ENCODE results near the gene ID4. TPM values are rescaled to one million over a fixed set of nuclear protein-coding genes. Genes with fewer than 3 reads are reported as not detected.

The ID4 gene
- total RNA-seq, 1 experiment from 2014 or later: 0.10 TPM

DNA sequence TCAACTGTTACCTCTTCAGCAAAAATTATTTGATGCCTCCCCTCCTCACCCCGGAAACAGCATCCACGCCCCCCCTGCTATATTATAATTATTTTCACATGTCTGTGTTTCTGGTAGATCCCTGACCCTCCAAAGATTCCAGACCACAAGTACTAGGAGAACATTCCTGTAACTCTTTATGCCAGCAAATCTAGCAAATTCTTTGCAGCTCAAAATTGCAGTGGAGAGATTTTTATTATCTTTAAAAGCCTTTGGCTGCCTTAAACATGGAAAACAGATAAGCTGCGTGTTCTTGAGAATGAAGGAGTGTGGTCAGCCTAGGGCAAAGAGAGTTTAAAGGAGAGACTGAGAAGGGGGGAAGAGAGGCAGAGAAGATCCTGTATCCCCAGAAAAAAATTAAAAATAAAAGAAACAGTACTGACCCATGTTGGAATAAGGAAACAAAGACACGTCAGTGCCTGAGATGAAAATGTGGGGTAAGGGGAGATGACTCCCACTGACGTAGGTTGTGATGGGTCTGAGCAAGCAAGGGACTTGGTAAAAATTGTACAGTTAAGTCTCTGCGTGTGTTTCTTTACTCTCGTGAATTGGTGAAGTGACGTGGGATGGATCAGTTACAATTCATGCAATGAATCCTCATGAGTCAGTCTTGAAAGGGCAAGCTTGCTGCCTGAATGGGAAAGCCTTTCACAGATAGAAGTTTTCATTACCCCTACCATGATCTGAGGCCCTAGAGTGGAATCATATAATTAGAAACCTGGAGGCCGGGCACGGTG is 8.3 kb downstream of the ID4 start:
- ATAC-seq: no peak
- Histone ChIP-seq H3K27ac (ENCODE audit: low read depth, low read length) (no peak overlapping the region), H3K4me1 (ENCODE audit: control insufficient read depth in 1 of 2, insufficient read depth in 2 of 2, low read length in 2 of 2) (peaks cover 0 to 3% of the 10 kb centered on the region in 2 experiments; a peak in 1 of 4 replicates), H3K9ac (ENCODE audit: low read length) (no peak overlapping the region), H3K27me3 (ENCODE audit: insufficient read depth, low read length) (no peaks in the 10 kb centered on the region), H3K4me3 (replicated peaks in 1 of 2; ENCODE audit: low read depth in 1 of 2, low read length in 2 of 2) (no peak overlapping the region), H3K79me2 (ENCODE audit: insufficient read depth, low read length) (no peaks in the 10 kb centered on the region), H2AFZ (ENCODE audit: low read depth, low read length, poor library complexity, severe bottlenecking) (no peak overlapping the region), H3K9me3 (ENCODE audit: control insufficient read depth in 1 of 2, insufficient read depth in 1 of 2, low read depth in 1 of 2, low read length in 2 of 2) (no peaks in the 10 kb centered on the region), H4K20me1 (ENCODE audit: insufficient read depth) (no peaks in the 10 kb centered on the region), H3K36me3 (ENCODE audit: control insufficient read depth in 1 of 2, insufficient read depth in 2 of 2, low read length in 2 of 2) (no peaks in the 10 kb centered on the region), H3K4me2 (ENCODE audit: low read length) (no peak overlapping the region), H3K9me2 (ENCODE audit: insufficient read depth) (no peaks in the 10 kb centered on the region)
- POLR2A ChIA-PET: no interaction called here
- DNase-seq (ENCODE audit: low read depth, low spot score): no peak
- TF ChIP-seq, protein P1, sequence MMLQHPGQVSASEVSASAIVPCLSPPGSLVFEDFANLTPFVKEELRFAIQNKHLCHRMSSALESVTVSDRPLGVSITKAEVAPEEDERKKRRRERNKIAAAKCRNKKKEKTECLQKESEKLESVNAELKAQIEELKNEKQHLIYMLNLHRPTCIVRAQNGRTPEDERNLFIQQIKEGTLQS (IDR thresholded peaks at IDR 0.05): no peak
- no peak for TF ChIP-seq EZH2phosphoT487 (IDR thresholded peaks at IDR 0.05; ENCODE audit: borderline replicate concordance)
- TF ChIP-seq, protein P2, sequence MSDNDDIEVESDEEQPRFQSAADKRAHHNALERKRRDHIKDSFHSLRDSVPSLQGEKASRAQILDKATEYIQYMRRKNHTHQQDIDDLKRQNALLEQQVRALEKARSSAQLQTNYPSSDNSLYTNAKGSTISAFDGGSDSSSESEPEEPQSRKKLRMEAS (IDR thresholded peaks at IDR 0.05): no peak
- no peak for TF ChIP-seq POLR2A (IDR thresholded peaks at IDR 0.05; ENCODE audit: borderline replicate concordance, extremely low read depth, insufficient read depth, insufficient read length)
- TF ChIP-seq EZH2 (IDR thresholded peaks at IDR 0.05): no peak
- no peak for TF ChIP-seq TCF7L2 (IDR thresholded peaks at IDR 0.05; ENCODE audit: borderline replicate concordance, extremely low read depth, insufficient read depth, insufficient read length)
- intact Hi-C loops (cut with micrococcal nuclease): no loop called here
- CTCF ChIA-PET: no interaction called here
- BruUV-seq (replicated peaks): no TSS peak
- RAD21 ChIA-PET (ENCODE audit: low non-redundant PET in 1 of 2, low total read pairs in 2 of 2, uncharacterized antibody in 2 of 2, unreplicated experiment in 2 of 2): no interaction called here

DNA sequence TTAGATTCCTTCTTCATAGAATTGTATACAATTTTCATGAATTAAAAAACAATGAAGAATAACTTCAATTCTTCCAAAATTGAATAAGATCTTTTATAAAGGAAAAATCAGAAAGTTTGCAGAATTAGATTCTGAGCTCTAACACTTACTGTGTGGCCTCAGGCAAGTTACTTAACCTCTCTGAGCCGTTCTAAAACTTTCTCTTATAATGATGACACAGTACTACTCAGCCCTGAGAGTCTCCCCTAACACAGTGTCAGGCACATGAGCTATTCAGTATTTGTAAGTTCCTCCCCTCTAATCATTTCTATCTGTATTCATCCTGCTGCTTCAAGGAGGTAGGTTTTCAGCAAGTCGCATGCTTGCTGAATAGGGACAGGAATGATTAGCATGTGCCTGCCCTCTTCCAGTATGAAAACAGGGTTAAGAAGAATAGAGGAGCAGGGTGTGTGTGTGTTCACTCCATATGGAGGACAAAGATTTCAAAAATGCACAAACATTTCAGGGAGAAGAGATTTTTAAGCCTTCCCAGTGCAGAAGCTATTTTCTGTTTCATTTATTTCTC is 11.4 kb downstream of the ID4 start:
- H3K4me3 ChIP-seq (replicated peaks in 1 of 2; ENCODE audit: low read depth in 1 of 2, low read length in 2 of 2): no peak overlapping the region
- H3K79me2 ChIP-seq (ENCODE audit: insufficient read depth, low read length): no peaks in the 10 kb centered on the region
- no peaks in the 10 kb centered on the region for H3K36me3 ChIP-seq (ENCODE audit: control insufficient read depth in 1 of 2, insufficient read depth in 2 of 2, low read length in 2 of 2)
- H3K27ac ChIP-seq (ENCODE audit: low read depth, low read length): no peak overlapping the region
- POLR2A ChIA-PET: no interaction called here
- H3K27me3 ChIP-seq (ENCODE audit: insufficient read depth, low read length): no peaks in the 10 kb centered on the region
- no peak for ATAC-seq
- H3K9me3 ChIP-seq (ENCODE audit: control insufficient read depth in 1 of 2, insufficient read depth in 1 of 2, low read depth in 1 of 2, low read length in 2 of 2): no peaks in the 10 kb centered on the region
- no peak overlapping the region for H2AFZ ChIP-seq (ENCODE audit: low read depth, low read length, poor library complexity, severe bottlenecking)
- intact Hi-C loops (cut with micrococcal nuclease): no loop called here
- no peak for DNase-seq (ENCODE audit: low read depth, low spot score)
- peaks cover 5% of the 10 kb centered on the region in 2 experiments; a peak in 2 of 4 replicates for H3K4me1 ChIP-seq (ENCODE audit: control insufficient read depth in 1 of 2, insufficient read depth in 2 of 2, low read length in 2 of 2)
- H3K9ac ChIP-seq (ENCODE audit: low read length): no peak overlapping the region
- no peaks in the 10 kb centered on the region for H4K20me1 ChIP-seq (ENCODE audit: insufficient read depth)
- no TSS peak for BruUV-seq (replicated peaks)
- CTCF ChIA-PET: interaction anchor here (1.1 kb wide), 1 partner anchor 12 kb away, joined by 3 read pairs; no protein-coding TSS in a partner anchor
- RAD21 ChIA-PET (ENCODE audit: low non-redundant PET in 1 of 2, low total read pairs in 2 of 2, uncharacterized antibody in 2 of 2, unreplicated experiment in 2 of 2): no interaction called here
- no peak overlapping the region for H3K4me2 ChIP-seq (ENCODE audit: low read length)
- no peaks in the 10 kb centered on the region for H3K9me2 ChIP-seq (ENCODE audit: insufficient read depth)
- TF ChIP-seq ELF1 (IDR thresholded peaks at IDR 0.05; ENCODE audit: borderline replicate concordance, low read depth) (no peak), CBX3 (IDR thresholded peaks at IDR 0.05; ENCODE audit: low read depth) (no peak)
- TF ChIP-seq, protein P3, sequence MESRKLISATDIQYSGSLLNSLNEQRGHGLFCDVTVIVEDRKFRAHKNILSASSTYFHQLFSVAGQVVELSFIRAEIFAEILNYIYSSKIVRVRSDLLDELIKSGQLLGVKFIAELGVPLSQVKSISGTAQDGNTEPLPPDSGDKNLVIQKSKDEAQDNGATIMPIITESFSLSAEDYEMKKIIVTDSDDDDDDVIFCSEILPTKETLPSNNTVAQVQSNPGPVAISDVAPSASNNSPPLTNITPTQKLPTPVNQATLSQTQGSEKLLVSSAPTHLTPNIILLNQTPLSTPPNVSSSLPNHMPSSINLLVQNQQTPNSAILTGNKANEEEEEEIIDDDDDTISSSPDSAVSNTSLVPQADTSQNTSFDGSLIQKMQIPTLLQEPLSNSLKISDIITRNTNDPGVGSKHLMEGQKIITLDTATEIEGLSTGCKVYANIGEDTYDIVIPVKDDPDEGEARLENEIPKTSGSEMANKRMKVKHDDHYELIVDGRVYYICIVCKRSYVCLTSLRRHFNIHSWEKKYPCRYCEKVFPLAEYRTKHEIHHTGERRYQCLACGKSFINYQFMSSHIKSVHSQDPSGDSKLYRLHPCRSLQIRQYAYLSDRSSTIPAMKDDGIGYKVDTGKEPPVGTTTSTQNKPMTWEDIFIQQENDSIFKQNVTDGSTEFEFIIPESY (IDR thresholded peaks at IDR 0.05; ENCODE audit: extremely low read depth, insufficient replicate concordance, low read length): no peak
- TF ChIP-seq, protein P2 (IDR thresholded peaks at IDR 0.05): no peak
- TF ChIP-seq, protein P4, sequence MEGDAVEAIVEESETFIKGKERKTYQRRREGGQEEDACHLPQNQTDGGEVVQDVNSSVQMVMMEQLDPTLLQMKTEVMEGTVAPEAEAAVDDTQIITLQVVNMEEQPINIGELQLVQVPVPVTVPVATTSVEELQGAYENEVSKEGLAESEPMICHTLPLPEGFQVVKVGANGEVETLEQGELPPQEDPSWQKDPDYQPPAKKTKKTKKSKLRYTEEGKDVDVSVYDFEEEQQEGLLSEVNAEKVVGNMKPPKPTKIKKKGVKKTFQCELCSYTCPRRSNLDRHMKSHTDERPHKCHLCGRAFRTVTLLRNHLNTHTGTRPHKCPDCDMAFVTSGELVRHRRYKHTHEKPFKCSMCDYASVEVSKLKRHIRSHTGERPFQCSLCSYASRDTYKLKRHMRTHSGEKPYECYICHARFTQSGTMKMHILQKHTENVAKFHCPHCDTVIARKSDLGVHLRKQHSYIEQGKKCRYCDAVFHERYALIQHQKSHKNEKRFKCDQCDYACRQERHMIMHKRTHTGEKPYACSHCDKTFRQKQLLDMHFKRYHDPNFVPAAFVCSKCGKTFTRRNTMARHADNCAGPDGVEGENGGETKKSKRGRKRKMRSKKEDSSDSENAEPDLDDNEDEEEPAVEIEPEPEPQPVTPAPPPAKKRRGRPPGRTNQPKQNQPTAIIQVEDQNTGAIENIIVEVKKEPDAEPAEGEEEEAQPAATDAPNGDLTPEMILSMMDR (IDR thresholded peaks at IDR 0.05 in 2 of 3, conservative IDR thresholded peaks at IDR 0.05 in 1 of 3; ENCODE audit: borderline replicate concordance in 1 of 3, insufficient read depth in 1 of 3, low read depth in 2 of 3, low read length in 2 of 3): no peak

All from HCT116 (cell line).